ENCODE results near the gene PAPPA2.
"Not testable (repeated sequence)": the region's sequence is repeated elsewhere in the genome, so short reads cannot be mapped to it uniquely, and the experiment has no call there.

Gene PAPPA2

GRCh38 chr1:176462674-176463378, at the start of gene PAPPA2:
PAPPA2 (plus strand) TSS chr1:176463175; CDS start chr1:176556323, 93,148 bp downstream.
- no peaks in the 10 kb centered on the region for H3K79me2 ChIP-seq
- no peak within 1 kb of the TSS for H3K4me3 ChIP-seq (ENCODE audit: low read depth, low read length)
- no peaks in the 10 kb centered on the region for H3K9me3 ChIP-seq (ENCODE audit: control insufficient read depth, low read length)
- TF ChIP-seq CTCF (IDR thresholded peaks at IDR 0.05): no peak
- no peaks in the 10 kb centered on the region for H3K4me1 ChIP-seq
- H3K9ac ChIP-seq: no peak within 1 kb of the TSS
- H3K27me3 ChIP-seq (ENCODE audit: control insufficient read depth, insufficient read depth, low read length): no peaks in the 10 kb centered on the region
- H3K4me2 ChIP-seq (ENCODE audit: low read length): no peak within 1 kb of the TSS
- H2AFZ ChIP-seq: no peak within 1 kb of the TSS
- no peak within 1 kb of the TSS for H3K27ac ChIP-seq
- H3K36me3 ChIP-seq (ENCODE audit: control insufficient read depth, insufficient read depth, low read length): no peaks in the 10 kb centered on the region

GRCh38 chr1:176416777-176417176, 46.2 kb upstream of the PAPPA2 start:
- no peaks in the 10 kb centered on the region for H3K27me3 ChIP-seq (ENCODE audit: control insufficient read depth, insufficient read depth, low read length)
- H3K79me2 ChIP-seq: no peaks in the 10 kb centered on the region
- H3K36me3 ChIP-seq (ENCODE audit: control insufficient read depth, insufficient read depth, low read length): no peaks in the 10 kb centered on the region
- no peak overlapping the region for H3K9ac ChIP-seq
- no peak overlapping the region for H2AFZ ChIP-seq
- H3K4me3 ChIP-seq (ENCODE audit: low read depth, low read length): no peak overlapping the region
- H3K4me1 ChIP-seq: no peaks in the 10 kb centered on the region
- no peak overlapping the region for H3K27ac ChIP-seq
- H3K9me3 ChIP-seq (ENCODE audit: control insufficient read depth, low read length): no peaks in the 10 kb centered on the region
- H3K4me2 ChIP-seq (ENCODE audit: low read length): no peak overlapping the region
- TF ChIP-seq CTCF (IDR thresholded peaks at IDR 0.05): no peak

- H3K4me2 ChIP-seq (ENCODE audit: low read length); H3K36me3 ChIP-seq (ENCODE audit: control insufficient read depth, insufficient read depth, low read length); H3K27ac ChIP-seq; H3K4me3 ChIP-seq (ENCODE audit: low read depth, low read length); H3K4me1 ChIP-seq; H3K27me3 ChIP-seq (ENCODE audit: control insufficient read depth, insufficient read depth, low read length); H2AFZ ChIP-seq; H3K79me2 ChIP-seq; H3K9ac ChIP-seq; H3K9me3 ChIP-seq (ENCODE audit: control insufficient read depth, low read length): not testable (repeated sequence)
Measured at GRCh38 chr1:176419608-176420007, 43.4 kb upstream of the PAPPA2 start.

- H3K27ac ChIP-seq: no peak overlapping the region
Measured at GRCh38 chr1:176434234-176434633, 28.7 kb upstream of the PAPPA2 start.

GRCh38 chr1:176436251-176436650, 26.7 kb upstream of the PAPPA2 start:
- Histone ChIP-seq H3K36me3 (ENCODE audit: control insufficient read depth, insufficient read depth, low read length) (no peaks in the 10 kb centered on the region), H3K27me3 (ENCODE audit: control insufficient read depth, insufficient read depth, low read length) (no peaks in the 10 kb centered on the region), H3K9me3 (ENCODE audit: control insufficient read depth, low read length) (no peaks in the 10 kb centered on the region), H3K79me2 (no peaks in the 10 kb centered on the region), H2AFZ (no peak overlapping the region), H3K4me1 (no peaks in the 10 kb centered on the region), H3K9ac (no peak overlapping the region), H3K27ac (no peak overlapping the region), H3K4me2 (ENCODE audit: low read length) (no peak overlapping the region), H3K4me3 (ENCODE audit: low read depth, low read length) (no peak overlapping the region)
- TF ChIP-seq CTCF (IDR thresholded peaks at IDR 0.05): no peak

More at GRCh38 chr1:176434234-176434633, 28.7 kb upstream of the PAPPA2 start:
- no peaks in the 10 kb centered on the region for H3K79me2 ChIP-seq
- no peak for TF ChIP-seq CTCF (IDR thresholded peaks at IDR 0.05)
- no peaks in the 10 kb centered on the region for H3K27me3 ChIP-seq (ENCODE audit: control insufficient read depth, insufficient read depth, low read length)
- H3K4me1 ChIP-seq: no peaks in the 10 kb centered on the region
- no peaks in the 10 kb centered on the region for H3K36me3 ChIP-seq (ENCODE audit: control insufficient read depth, insufficient read depth, low read length)
- H3K4me3 ChIP-seq (ENCODE audit: low read depth, low read length): no peak overlapping the region
- H3K4me2 ChIP-seq (ENCODE audit: low read length): no peak overlapping the region
- H3K9me3 ChIP-seq (ENCODE audit: control insufficient read depth, low read length): no peaks in the 10 kb centered on the region
- no peak overlapping the region for H3K9ac ChIP-seq
- no peak overlapping the region for H2AFZ ChIP-seq
